Heart right ventricle (tissue), 16 donors: ENCODE measurements around the gene SPEG. TPM values are rescaled to one million over a fixed set of nuclear protein-coding genes. Genes with fewer than 3 reads are reported as not detected.

Experiments used
- ATAC-seq, 8 donors: fragments of 200-7000 bp; cut with Tn5 transposase; one replicate each; pipeline ENCODE4 v1.9.1; 2020; ENCODE audit warnings: mild to moderate bottlenecking in 8 of 8, moderate library complexity in 8 of 8, moderate number of reproducible peaks in 1 of 8
- DNase-seq, 2 donors: peaks; one replicate each; pipeline ENCODE4 v3.0.0-alpha.2; 2020
- H3K27ac ChIP-seq, 10 donors: fragments of 200-600 bp; sonication (generic) in 2 of 10; one replicate each; pipeline versions ENCODE4 v1.5.0 to v1.8.0; 2020 to 2022; ENCODE audit warnings: mild to moderate bottlenecking in 3 of 10
- H3K27me3 ChIP-seq, 7 donors: fragments of 200-600 bp; one replicate each; pipeline ENCODE4 v1.8.0; 2021 to 2022; ENCODE audit warnings: mild to moderate bottlenecking in 2 of 7
- H3K36me3 ChIP-seq, 9 donors: fragments of 200-600 bp; sonication (generic) in 1 of 9; one replicate each; pipeline versions ENCODE4 v1.5.0 to v1.8.0; 2020 to 2022; ENCODE audit warnings: mild to moderate bottlenecking in 2 of 9
- H3K4me1 ChIP-seq, 9 donors: fragments of 200-600 bp; sonication (generic) in 1 of 9; one replicate each; pipeline versions ENCODE4 v1.5.0 to v1.8.0; 2020 to 2022; ENCODE audit warnings: mild to moderate bottlenecking in 4 of 9
- H3K4me3 ChIP-seq, 10 donors: fragments of 200-600 bp; sonication (generic) in 2 of 10; one replicate each; pipeline versions ENCODE4 v1.5.0 to v1.8.0; 2020 to 2022; ENCODE audit warnings: mild to moderate bottlenecking in 7 of 10, moderate library complexity in 2 of 10
- H3K9me3 ChIP-seq, 11 donors: fragments of 200-600 bp in 10 of 11; sonication (generic) in 2 of 11; one replicate each; pipeline versions ENCODE4 v1.5.0 to v1.8.0; 2013 to 2022; ENCODE audit warnings: mild to moderate bottlenecking in 2 of 11, control low read depth in 1 of 11, moderate library complexity in 1 of 11
- WGBS, 2 donors: extraction: QIAGEN DNeasy Blood & Tissue Kit; methylation state at CpG; one replicate each; pipeline ENCODE4 v1.1.7; 2013; ENCODE audit warnings: inconsistent platforms in 1 of 2; 5-methylcytosine and 5-hydroxymethylcytosine counted together
- intact Hi-C, 10 donors: fragments of 100-400 bp; cut with DNase I; formaldehyde crosslinking; loops; one replicate each; pipeline versions ENCODE4 v1.11.1 to v1.14.2; 2022
- polyA plus RNA-seq, 2 donors: library from polyadenylated mRNA; stranded (reverse); fragments of 200-250 nt; gene quantifications; one replicate each; pipeline ENCODE4 v1.2.3, GENCODE V29; 2013
- total RNA-seq, 10 donors: library from RNA; stranded (reverse); fragmentation: NEBNext Ultra II Directional in 3 of 10; extraction: Animal tissue kit (Norgen Biotek cat#: 25700) in 3 of 10; gene quantifications; one replicate each; pipeline versions ENCODE4 v1.2.1 to v1.2.4, GENCODE V29; 2021 to 2023
- TF ChIP-seq, protein P1 (sequence below), 9 donors: fragments of 200-600 bp; sonication (generic) in 2 of 9; IDR thresholded peaks; one replicate each; pipeline versions ENCODE4 v1.5.0 to v1.8.0; 2021 to 2022; ENCODE audit warnings: antibody characterized with exemption in 9 of 9, mild to moderate bottlenecking in 5 of 9, moderate library complexity in 1 of 9
- donor health status: Arrhythmogenic right ventricular cardiomyopathy.
- donor health status: ischemic (EF 13 %, LVEDD 7.1; RV severe dilation, severe dysfunction).
- donor health status: healthy with polysubstance abuse.
- donor health status: DM: no; HTN: yes; CAD: no.
- donor health status: DM: no; HTN: no; CAD: no.
- donor health status: ischemic (EF 25% LVEDD 6.9; RV normal size, moderate dysfunction).
- donor health status: ischemic (EF 25% LVEDD 5.7; RV mildly dilated, moderate dysfunction).
- donor health status: healthy.
- donor health status: DM: yes; HTN: yes; CAD: no.
- donor health status: Ischemic cardiomyopathy.
- donor health status: ischemic (EF 35%, LVEDD 5.7; RV mildly dilated, moderate dysfunction).
- donor health status: nonischemic (EF 11% LVEDD 7.7; RV severe dilation, severe dysfunction).
- donor health status: DM: yes; HTN: yes; CAD: no.
- donor health status: PGD.
- donor health status: ischemic (EF 29% LVEDD 5.4; RV normal size, mild dysfunction).
- donor health status: nonischemic (EF 23%, LVEDD 6.1; RV moderate dilation, normal function).

SPEG gene
- total and polyA plus RNA-seq, 12 donors: 62.9 to 151 (median 120) TPM

DNA sequence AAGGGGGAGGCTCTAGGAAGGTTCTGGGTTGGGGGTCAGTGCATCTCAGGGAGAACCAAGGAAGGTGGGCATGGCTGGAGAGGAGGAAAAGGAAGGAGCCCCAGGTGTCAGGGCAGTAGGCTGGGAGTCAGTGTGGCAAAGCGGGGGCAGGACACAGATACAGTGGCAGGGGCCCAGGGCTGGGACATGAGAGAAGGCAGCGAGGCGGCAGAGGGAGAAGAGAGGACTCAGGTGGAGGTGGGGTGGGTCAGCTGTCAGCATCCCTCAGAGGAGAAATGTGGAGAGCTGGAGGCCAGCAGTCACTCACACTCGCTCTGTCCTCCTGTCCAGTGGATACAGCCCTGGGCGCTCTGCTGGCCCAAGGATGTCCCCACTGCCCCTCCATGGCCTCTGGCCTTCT, 58.4 kb downstream of the SPEG start:
- WGBS, 2 donors: 92 to 99% methylated on average over 5 of the region's 5 CpGs
- H3K27ac ChIP-seq: no peak overlapping the region

DNA sequence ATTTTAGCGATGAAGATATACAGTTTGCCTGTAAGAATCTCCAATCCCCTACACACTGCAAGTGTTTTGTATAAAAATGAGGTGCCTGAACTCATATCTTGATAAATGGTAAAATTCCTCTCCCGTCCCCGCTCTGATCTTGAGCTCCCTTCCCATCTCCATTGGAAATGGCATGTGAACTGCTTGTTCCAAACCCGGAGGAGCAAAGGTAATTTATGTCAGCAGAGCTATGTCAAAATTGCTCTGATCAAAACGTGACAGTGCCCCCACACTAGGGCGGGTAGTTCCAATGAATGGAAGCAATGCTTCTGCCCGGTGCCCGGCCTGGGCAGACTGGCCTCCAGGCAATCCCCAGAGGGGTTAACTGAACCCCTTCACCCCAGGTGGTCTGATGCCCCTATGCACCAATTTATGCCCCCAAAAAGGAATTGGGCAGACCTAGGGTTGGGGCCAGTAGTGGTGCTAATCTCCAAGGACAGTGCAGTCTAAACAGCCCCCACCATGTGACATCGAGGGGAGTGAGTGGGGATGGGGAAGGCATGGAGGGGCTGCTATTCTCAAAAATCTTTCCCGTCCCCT, 60.4 kb downstream of the SPEG start:
- H3K36me3 ChIP-seq: peaks cover 0 to 21% (median 0%) of the 10 kb centered on the region in 9 donors
- intact Hi-C loops: loop anchor here in 2 of 10 donors (5.0 kb wide), 3 partner anchors 32 to 108 kb away; partner anchors contain the start of gene DNPEP (in 1 of the 2)
- 24 to 29% methylated on average over 10 of the region's 10 CpGs for WGBS, 2 donors
- no peak overlapping the region for H3K4me3 ChIP-seq
- no peaks in the 10 kb centered on the region for H3K9me3 ChIP-seq
- H3K4me1 ChIP-seq: peaks cover 19 to 60% (median 42%) of the 10 kb centered on the region in 9 donors
- ATAC-seq (no peak), DNase-seq (no peak)
- H3K27me3 ChIP-seq: peaks cover 0 to 56% (median 18%) of the 10 kb centered on the region in 7 donors
- peak overlapping the region in 4 of 10 donors; percentile 42 to 75 (median 63) for H3K27ac ChIP-seq
- TF ChIP-seq, protein P1, sequence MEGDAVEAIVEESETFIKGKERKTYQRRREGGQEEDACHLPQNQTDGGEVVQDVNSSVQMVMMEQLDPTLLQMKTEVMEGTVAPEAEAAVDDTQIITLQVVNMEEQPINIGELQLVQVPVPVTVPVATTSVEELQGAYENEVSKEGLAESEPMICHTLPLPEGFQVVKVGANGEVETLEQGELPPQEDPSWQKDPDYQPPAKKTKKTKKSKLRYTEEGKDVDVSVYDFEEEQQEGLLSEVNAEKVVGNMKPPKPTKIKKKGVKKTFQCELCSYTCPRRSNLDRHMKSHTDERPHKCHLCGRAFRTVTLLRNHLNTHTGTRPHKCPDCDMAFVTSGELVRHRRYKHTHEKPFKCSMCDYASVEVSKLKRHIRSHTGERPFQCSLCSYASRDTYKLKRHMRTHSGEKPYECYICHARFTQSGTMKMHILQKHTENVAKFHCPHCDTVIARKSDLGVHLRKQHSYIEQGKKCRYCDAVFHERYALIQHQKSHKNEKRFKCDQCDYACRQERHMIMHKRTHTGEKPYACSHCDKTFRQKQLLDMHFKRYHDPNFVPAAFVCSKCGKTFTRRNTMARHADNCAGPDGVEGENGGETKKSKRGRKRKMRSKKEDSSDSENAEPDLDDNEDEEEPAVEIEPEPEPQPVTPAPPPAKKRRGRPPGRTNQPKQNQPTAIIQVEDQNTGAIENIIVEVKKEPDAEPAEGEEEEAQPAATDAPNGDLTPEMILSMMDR (IDR thresholded peaks at IDR 0.05): no peak

More for the DNA sequence above, 58.4 kb downstream of the SPEG start:
- no peak for ATAC-seq
- DNase-seq: no peak
- TF ChIP-seq, protein P1 (IDR thresholded peaks at IDR 0.05): no peak
- Histone ChIP-seq H3K4me1 (peaks cover 11 to 59% (median 28%) of the 10 kb centered on the region in 9 donors), H3K36me3 (peaks cover 0 to 36% (median 0%) of the 10 kb centered on the region in 9 donors), H3K4me3 (no peak overlapping the region), H3K27me3 (peaks cover 0 to 56% (median 31%) of the 10 kb centered on the region in 7 donors), H3K9me3 (no peaks in the 10 kb centered on the region)
- intact Hi-C loops: loop anchor here in 1 of 10 donors (5.0 kb wide), 1 partner anchor 34 kb away; no protein-coding TSS in a partner anchor

DNA sequence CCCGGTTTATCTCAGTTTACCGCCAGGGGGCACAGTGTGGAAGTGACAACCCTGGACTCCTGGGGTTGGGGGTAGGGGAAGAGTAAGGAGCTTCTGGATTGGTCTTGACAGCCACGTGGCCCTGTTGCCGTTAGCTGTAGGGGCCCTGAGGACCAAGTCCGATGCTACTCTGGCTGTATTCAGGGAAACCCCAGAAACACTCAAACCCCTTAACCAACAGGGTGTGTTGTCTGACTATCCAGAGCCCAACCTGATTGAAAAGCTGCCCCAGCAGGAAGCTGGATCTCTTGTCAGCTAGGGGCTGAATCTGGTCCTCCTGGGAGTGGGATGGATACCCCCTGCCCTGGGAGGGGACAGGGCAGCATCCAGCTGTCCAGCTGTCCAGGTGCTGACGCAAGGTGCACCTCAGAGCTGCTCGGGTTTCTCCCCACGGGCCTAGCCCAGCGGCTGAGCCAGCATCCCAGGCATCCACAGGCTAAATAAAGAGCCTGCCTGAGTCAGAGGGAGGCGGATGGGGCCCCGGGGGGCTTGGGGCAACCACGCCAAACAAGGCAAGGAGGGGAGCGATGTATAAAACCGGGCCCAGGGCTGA, 61.0 kb downstream of the SPEG start:
- peak; percentile 46 to 71 for DNase-seq
- WGBS, 2 donors: 18 to 19% methylated on average over 14 of the region's 14 CpGs

More for the DNA sequence above, 61.0 kb downstream of the SPEG start:
- Histone ChIP-seq H3K9me3 (no peaks in the 10 kb centered on the region), H3K36me3 (peaks cover 0 to 16% (median 0%) of the 10 kb centered on the region in 9 donors), H3K4me1 (peaks cover 19 to 56% (median 43%) of the 10 kb centered on the region in 9 donors), H3K27ac (peak overlapping the region in 6 of 10 donors; percentile 42 to 75 (median 61)), H3K4me3 (no peak overlapping the region), H3K27me3 (peaks cover 0 to 56% (median 18%) of the 10 kb centered on the region in 7 donors)
- intact Hi-C loops: loop anchor here in 2 of 10 donors (5.0 kb wide), 2 partner anchors 37 to 108 kb away; partner anchors contain the start of gene DNPEP (in 1 of the 2)
- peak in 6 of 8 donors; percentile 7 to 23 (median 12) for ATAC-seq
- TF ChIP-seq, protein P1 (IDR thresholded peaks at IDR 0.05): peak; percentile 39 to 72 (median 61)
